ENCODE measurements around the gene C3orf22. TPM values are rescaled to one million over a fixed set of nuclear protein-coding genes. Genes with fewer than 3 reads are reported as not detected.

C3orf22 gene
- total RNA-seq, 4 donors from 2014 or later: not detected

GRCh38 chr3:126516152-126516935 is 42.4 kb downstream of the C3orf22 start:
- ATAC-seq (ENCODE audit: low FRiP score) (no peak), DNase-seq (ENCODE audit: low spot score) (no peak)
- no peak for TF ChIP-seq CTCF (IDR thresholded peaks at IDR 0.05)

- no peak for ATAC-seq (ENCODE audit: low FRiP score)
- TF ChIP-seq CTCF (IDR thresholded peaks at IDR 0.05): no peak
- no peak for DNase-seq (ENCODE audit: low spot score)
Observed at GRCh38 chr3:126515066-126515706, 43.5 kb downstream of the C3orf22 start.

- ATAC-seq (ENCODE audit: low FRiP score): no peak
- no peak for DNase-seq (ENCODE audit: low spot score)
- no peak for TF ChIP-seq CTCF (IDR thresholded peaks at IDR 0.05)
Observed at GRCh38 chr3:126514161-126514560, 44.6 kb downstream of the C3orf22 start.

- no peak for TF ChIP-seq CTCF (IDR thresholded peaks at IDR 0.05)
- no peak for ATAC-seq (ENCODE audit: low FRiP score)
- no peak for DNase-seq (ENCODE audit: low spot score)
Observed at GRCh38 chr3:126512916-126513650, 45.6 kb downstream of the C3orf22 start.

GRCh38 chr3:126512026-126512425 is 46.7 kb downstream of the C3orf22 start:
- TF ChIP-seq CTCF (IDR thresholded peaks at IDR 0.05): no peak
- ATAC-seq (ENCODE audit: low FRiP score) (no peak), DNase-seq (ENCODE audit: low spot score) (no peak)

- no peak for TF ChIP-seq CTCF (IDR thresholded peaks at IDR 0.05)
- DNase-seq (ENCODE audit: low spot score): no peak
- no peak for ATAC-seq (ENCODE audit: low FRiP score)
Observed at GRCh38 chr3:126511291-126511690, 47.4 kb downstream of the C3orf22 start.
